ENCODE measurements around the gene HS3ST2. TPM values are rescaled to one million over a fixed set of nuclear protein-coding genes. Genes with fewer than 3 reads are reported as not detected.

Gene HS3ST2
- total RNA-seq, 6 experiments from 2014 or later: not detected

GRCh38 chr16:22797551-22797950, 16.4 kb upstream of the HS3ST2 start:
- H3K36me3 Mint-ChIP-seq (ENCODE audit: low read depth): no peaks in the 10 kb centered on the region

GRCh38 chr16:22799113-22799512, 14.8 kb upstream of the HS3ST2 start:
- peaks cover 9% of the 10 kb centered on the region for H3K27me3 Mint-ChIP-seq (ENCODE audit: insufficient read depth)
- no peak for TF ChIP-seq CTCF (IDR thresholded peaks at IDR 0.05)
- peaks cover 6% of the 10 kb centered on the region; the same call in 1 of the 2 replicates for H3K9me3 Mint-ChIP-seq
- no peaks in the 10 kb centered on the region for H3K36me3 Mint-ChIP-seq (ENCODE audit: low read depth)
- no peak overlapping the region for H3K27ac Mint-ChIP-seq
- DNase-seq: no peak
- H3K4me1 Mint-ChIP-seq (ENCODE audit: low read depth): no peaks in the 10 kb centered on the region
- no peak overlapping the region for H3K4me3 Mint-ChIP-seq

More at GRCh38 chr16:22797551-22797950, 16.4 kb upstream of the HS3ST2 start:
- Mint-ChIP-seq H3K4me1 (ENCODE audit: low read depth) (no peaks in the 10 kb centered on the region), H3K27ac (no peak overlapping the region), H3K9me3 (peaks cover 11% of the 10 kb centered on the region; the same call in 1 of the 2 replicates), H3K4me3 (no peak overlapping the region), H3K27me3 (ENCODE audit: insufficient read depth) (peaks cover 9% of the 10 kb centered on the region)
- no peak for DNase-seq
- TF ChIP-seq CTCF (IDR thresholded peaks at IDR 0.05): no peak

- H3K4me3 Mint-ChIP-seq: no peak overlapping the region
- no peaks in the 10 kb centered on the region for H3K9me3 Mint-ChIP-seq
- H3K4me1 Mint-ChIP-seq (ENCODE audit: low read depth): no peaks in the 10 kb centered on the region
- TF ChIP-seq CTCF (IDR thresholded peaks at IDR 0.05): no peak
- no peak for DNase-seq
- no peaks in the 10 kb centered on the region for H3K36me3 Mint-ChIP-seq (ENCODE audit: low read depth)
- H3K27me3 Mint-ChIP-seq (ENCODE audit: insufficient read depth): peaks cover 2% of the 10 kb centered on the region
- H3K27ac Mint-ChIP-seq: no peak overlapping the region
These were observed 9.1 kb upstream of the HS3ST2 start for GRCh38 chr16:22804893-22805292.

- H3K36me3 Mint-ChIP-seq (ENCODE audit: low read depth): no peaks in the 10 kb centered on the region
- peaks cover 2% of the 10 kb centered on the region for H3K27me3 Mint-ChIP-seq (ENCODE audit: insufficient read depth)
- DNase-seq: no peak
- no peak overlapping the region for H3K27ac Mint-ChIP-seq
- no peak for TF ChIP-seq CTCF (IDR thresholded peaks at IDR 0.05)
- no peaks in the 10 kb centered on the region for H3K4me1 Mint-ChIP-seq (ENCODE audit: low read depth)
- no peaks in the 10 kb centered on the region for H3K9me3 Mint-ChIP-seq
- no peak overlapping the region for H3K4me3 Mint-ChIP-seq
These were observed 8.6 kb upstream of the HS3ST2 start for GRCh38 chr16:22805326-22805725.

- Mint-ChIP-seq H3K27me3 (ENCODE audit: insufficient read depth) (peaks cover 2% of the 10 kb centered on the region), H3K9me3 (no peaks in the 10 kb centered on the region), H3K4me1 (ENCODE audit: low read depth) (no peaks in the 10 kb centered on the region), H3K4me3 (no peak overlapping the region), H3K36me3 (ENCODE audit: low read depth) (no peaks in the 10 kb centered on the region), H3K27ac (no peak overlapping the region)
- no peak for TF ChIP-seq CTCF (IDR thresholded peaks at IDR 0.05)
- DNase-seq: no peak
These were observed 7.2 kb upstream of the HS3ST2 start for GRCh38 chr16:22806811-22807210.

- Mint-ChIP-seq H3K27ac (no peak overlapping the region), H3K36me3 (ENCODE audit: low read depth) (no peaks in the 10 kb centered on the region)
- no peak for TF ChIP-seq CTCF (IDR thresholded peaks at IDR 0.05)
These were observed 3.7 kb upstream of the HS3ST2 start for GRCh38 chr16:22810226-22810625.

More at GRCh38 chr16:22810226-22810625, 3.7 kb upstream of the HS3ST2 start:
- Mint-ChIP-seq H3K4me1 (ENCODE audit: low read depth) (peaks cover 6% of the 10 kb centered on the region; the same call in 1 of the 2 replicates), H3K4me3 (no peak overlapping the region), H3K9me3 (no peaks in the 10 kb centered on the region), H3K27me3 (ENCODE audit: insufficient read depth) (peaks cover 7% of the 10 kb centered on the region)
- DNase-seq: no peak
